ENCODE results near the gene AP4M1.
A peak's percentile ranks its signal among the peaks of the same experiment; 100 is the strongest.

AP4M1 gene

DNA sequence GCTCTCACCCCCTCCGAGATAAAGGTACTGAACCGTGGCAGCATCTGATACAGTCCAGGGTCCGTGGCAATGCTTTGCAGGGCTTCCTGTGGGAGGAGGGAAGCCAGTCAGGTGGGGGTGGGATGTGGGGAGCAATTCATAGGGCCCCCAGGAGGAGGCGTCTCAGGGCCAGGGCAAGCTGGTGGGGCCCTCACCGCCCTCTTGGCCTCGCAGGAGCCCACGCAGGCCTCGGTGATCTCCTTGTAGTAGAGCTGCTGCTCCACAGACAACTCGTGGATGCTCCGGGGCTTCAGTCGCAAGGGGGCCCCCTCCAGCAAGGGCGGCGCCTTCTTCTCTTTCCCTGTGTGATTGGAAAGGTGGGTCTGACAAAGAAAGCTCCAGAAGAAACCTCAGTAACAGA, 10.5 kb downstream of the AP4M1 start:
- H3K27ac ChIP-seq = no peak overlapping the region
- TF ChIP-seq, protein P1, sequence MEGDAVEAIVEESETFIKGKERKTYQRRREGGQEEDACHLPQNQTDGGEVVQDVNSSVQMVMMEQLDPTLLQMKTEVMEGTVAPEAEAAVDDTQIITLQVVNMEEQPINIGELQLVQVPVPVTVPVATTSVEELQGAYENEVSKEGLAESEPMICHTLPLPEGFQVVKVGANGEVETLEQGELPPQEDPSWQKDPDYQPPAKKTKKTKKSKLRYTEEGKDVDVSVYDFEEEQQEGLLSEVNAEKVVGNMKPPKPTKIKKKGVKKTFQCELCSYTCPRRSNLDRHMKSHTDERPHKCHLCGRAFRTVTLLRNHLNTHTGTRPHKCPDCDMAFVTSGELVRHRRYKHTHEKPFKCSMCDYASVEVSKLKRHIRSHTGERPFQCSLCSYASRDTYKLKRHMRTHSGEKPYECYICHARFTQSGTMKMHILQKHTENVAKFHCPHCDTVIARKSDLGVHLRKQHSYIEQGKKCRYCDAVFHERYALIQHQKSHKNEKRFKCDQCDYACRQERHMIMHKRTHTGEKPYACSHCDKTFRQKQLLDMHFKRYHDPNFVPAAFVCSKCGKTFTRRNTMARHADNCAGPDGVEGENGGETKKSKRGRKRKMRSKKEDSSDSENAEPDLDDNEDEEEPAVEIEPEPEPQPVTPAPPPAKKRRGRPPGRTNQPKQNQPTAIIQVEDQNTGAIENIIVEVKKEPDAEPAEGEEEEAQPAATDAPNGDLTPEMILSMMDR (conservative IDR thresholded peaks at IDR 0.05) = no peak
- no peak for TF ChIP-seq ZFX (IDR thresholded peaks at IDR 0.05)

DNA sequence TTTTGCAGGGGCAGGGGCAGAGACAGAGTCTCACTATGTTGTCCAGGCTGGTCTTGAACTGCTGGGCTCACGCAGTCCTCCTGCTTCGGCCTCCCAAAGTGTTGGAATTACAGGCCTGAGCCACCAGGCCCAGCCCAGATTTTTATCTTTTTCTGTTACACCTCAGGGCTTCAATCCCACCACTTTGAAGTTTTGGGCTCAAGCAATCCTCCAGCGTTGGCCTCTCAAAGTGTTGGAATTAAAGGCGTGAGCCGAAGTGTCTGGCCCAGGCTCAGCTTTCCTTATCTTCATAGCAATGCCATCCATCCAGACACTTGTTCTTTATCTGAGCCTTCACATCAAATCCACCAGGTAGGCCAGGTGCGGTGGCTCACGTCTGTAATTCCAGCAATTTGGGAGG, 13.6 kb downstream of the AP4M1 start:
- no peak for TF ChIP-seq ZFX (IDR thresholded peaks at IDR 0.05)
- TF ChIP-seq, protein P1 (conservative IDR thresholded peaks at IDR 0.05) = no peak
- H3K27ac ChIP-seq = no peak overlapping the region

GRCh38 chr7:100118388-100119071, 17.1 kb downstream of the AP4M1 start:
- H3K27ac ChIP-seq = peak overlapping the region; percentile 85
- no peak for TF ChIP-seq ZFX (IDR thresholded peaks at IDR 0.05)
- TF ChIP-seq, protein P1 (conservative IDR thresholded peaks at IDR 0.05) = no peak

DNA sequence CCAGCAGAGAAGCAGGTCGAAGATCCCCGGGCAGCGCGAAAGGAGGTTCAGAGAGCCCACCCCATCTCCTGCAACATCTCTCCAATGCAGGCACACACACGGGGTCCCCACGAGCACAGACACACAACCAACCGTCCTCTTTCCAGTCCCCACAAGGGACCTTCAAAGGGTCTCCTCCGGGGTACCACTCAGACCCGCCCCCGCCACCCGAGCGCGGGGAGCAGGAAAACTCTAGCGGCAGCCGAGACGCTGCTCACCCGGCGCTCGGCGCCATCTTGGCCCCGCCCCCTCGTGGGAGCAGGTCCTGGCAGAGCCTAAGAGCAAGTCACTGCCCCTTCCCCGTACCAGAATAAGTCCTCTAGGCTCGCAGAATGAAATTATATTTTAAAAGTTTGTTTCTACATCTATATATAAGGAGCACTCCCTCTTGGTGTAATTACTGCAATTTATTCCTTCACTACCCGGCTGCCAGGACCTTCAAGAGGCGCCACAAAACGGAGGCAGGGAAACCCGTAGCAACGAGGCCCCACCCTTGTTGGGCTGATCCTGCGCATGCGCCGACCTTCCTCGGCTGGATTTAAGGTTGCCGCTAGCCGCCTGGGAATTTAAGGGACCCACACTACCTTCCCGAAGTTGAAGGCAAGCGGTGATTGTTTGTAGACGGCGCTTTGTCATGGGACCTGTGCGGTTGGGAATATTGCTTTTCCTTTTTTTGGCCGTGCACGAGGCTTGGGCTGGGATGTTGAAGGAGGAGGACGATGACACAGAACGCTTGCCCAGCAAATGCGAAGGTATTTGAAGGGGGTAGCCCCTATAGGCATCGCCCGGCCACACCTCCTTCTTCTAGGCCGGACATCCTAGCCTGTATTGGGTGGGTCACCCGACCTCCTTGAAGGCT, 17.9 kb downstream of the AP4M1 start, which contains the start of the genes CNPY4 and TAF6:
Gene CNPY4, plus strand, starts transcription at position 563 of the 898 bp plus-strand sequence. Its CDS starts 111 bp downstream, at position 674.
Gene TAF6, minus strand, starts transcription at position 287 of the 898 bp plus-strand sequence. CDS start 5,149 bp downstream, outside the sequence.
- H3K27ac ChIP-seq = peak within 1 kb of the TSS; percentile 85
- TF ChIP-seq, protein P1 (conservative IDR thresholded peaks at IDR 0.05) = no peak
- TF ChIP-seq ZFX (IDR thresholded peaks at IDR 0.05) = no peak

- peak overlapping the region; percentile 85 for H3K27ac ChIP-seq
- TF ChIP-seq, protein P1 (conservative IDR thresholded peaks at IDR 0.05) = no peak
- TF ChIP-seq ZFX (IDR thresholded peaks at IDR 0.05) = no peak
These were observed 18.7 kb downstream of the AP4M1 start for GRCh38 chr7:100119970-100120732.

DNA sequence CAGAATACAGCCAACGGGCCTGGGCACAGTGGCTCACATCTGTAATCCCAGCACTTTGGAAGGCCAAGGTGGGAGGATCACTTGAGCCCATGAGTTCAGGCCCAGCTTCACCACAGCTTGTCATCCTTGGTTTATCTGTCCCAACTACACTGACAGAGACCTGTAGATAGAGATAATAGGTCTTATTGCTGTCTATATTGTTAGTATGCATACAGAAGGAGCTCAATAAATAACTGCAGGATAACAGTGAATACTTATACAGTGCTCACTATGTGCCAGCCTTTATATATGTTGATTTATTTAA, 19.2 kb downstream of the AP4M1 start:
- 0 out of 2 replicates have a peak overlapping the region, but pooled peaks have one; percentile 85 for H3K27ac ChIP-seq
- TF ChIP-seq, protein P1 (conservative IDR thresholded peaks at IDR 0.05) = no peak
- TF ChIP-seq ZFX (IDR thresholded peaks at IDR 0.05) = no peak
